HepG2 (cell line): ENCODE data around the gene IGHMBP2. TPM values are rescaled to one million over a fixed set of nuclear protein-coding genes. Genes with fewer than 3 reads are reported as not detected.

Experiments
- ATAC-seq: fragments of 200-7000 bp; cut with Tn5 transposase; 3 replicates; pipeline ENCODE4 v1.9.1; 2020; ENCODE audit warnings: mild to moderate bottlenecking, moderate library complexity
- BruUV-seq: library from RNA; stranded (reverse); fragments of 400-500 nt; replicated peaks from 2 replicates; lab custom pipeline; 2021; lab: Mats Ljungman, UMichigan
- CTCF ChIA-PET: fragments of 300-600 bp; formaldehyde crosslinking; extraction: SDS; loops from one replicate; lab custom pipeline; 2021; ENCODE audit warnings: low total read pairs, inconsistent platforms, low intra/inter-chr PET ratio; lab: Yijun Ruan, JAX
- POLR2A ChIA-PET: fragments of 350-600 bp; sonication (Branson Sonifier 250); formaldehyde crosslinking; loops from one replicate; lab custom pipeline; 2020; ENCODE audit warnings: antibody characterized with exemption, inconsistent platforms; lab: Yijun Ruan, JAX
- DNase-seq: peaks from one replicate; pipeline ENCODE4 v3.0.0-alpha.2; 2015; ENCODE audit warnings: low spot score
- FAIRE-seq: peaks from 3 replicates; lab custom pipeline; 2011; peaks lifted over from hg19 to GRCh38; lab: Jason Lieb, UNC
- H2AFZ ChIP-seq: one replicate; pipeline ENCODE4 v1.6.1; 2011; ENCODE audit warnings: low read length, inconsistent platforms
- H3K27ac ChIP-seq: fragments of 300-600 bp; 3 replicates; pipeline ENCODE4 v1.8.0; 2011; ENCODE audit warnings: mixed run types, mild to moderate bottlenecking, mixed read lengths, low read length, inconsistent platforms; ENCODE audit not compliant: insufficient read depth; ENCODE audit errors: extremely low read length
- H3K27me3 ChIP-seq, 2 experiments: fragments of 200-600 bp in 1 of 2; 2 replicates in 1 of 2; 3 replicates in 1 of 2; pipeline versions ENCODE4 v1.6.0 to v1.8.0; 2011; ENCODE audit warnings: low read length in 2 of 2, mild to moderate bottlenecking in 2 of 2, moderate library complexity in 2 of 2, inconsistent platforms in 1 of 2; ENCODE audit not compliant: insufficient read depth in 2 of 2, control insufficient read depth in 1 of 2
- H3K36me3 ChIP-seq, 2 experiments: fragments of 200-600 bp in 1 of 2; replicated peaks in 1 of 2; 2 replicates in 1 of 2; 3 replicates in 1 of 2; pipeline versions ENCODE4 v1.5.1 to v1.8.0; 2011; ENCODE audit warnings: low read length in 2 of 2, inconsistent platforms in 1 of 2; ENCODE audit not compliant: insufficient read depth in 2 of 2, control insufficient read depth in 1 of 2
- H3K4me1 ChIP-seq: 2 replicates; pipeline ENCODE4 v1.5.1; 2012; ENCODE audit warnings: low read length, inconsistent platforms; ENCODE audit not compliant: insufficient read depth
- H3K4me2 ChIP-seq: 2 replicates; pipeline ENCODE4 v1.6.0; 2011; ENCODE audit warnings: low read depth, low read length, inconsistent platforms
- H3K4me3 ChIP-seq, 3 experiments: fragments of 200-600 bp in 1 of 3; sonication (generic), shearing (Covaris generic) in 1 of 3; replicated peaks in 1 of 3; 2 replicates each; pipeline ENCODE4 v1.5.1; 2011 to 2016; ENCODE audit warnings: low read length in 3 of 3, inconsistent platforms in 2 of 3, low read depth in 2 of 3, mild to moderate bottlenecking in 2 of 3, control low read depth in 1 of 3, mixed read lengths in 1 of 3; ENCODE audit not compliant: insufficient read depth in 1 of 3
- H3K79me2 ChIP-seq: one replicate; pipeline ENCODE4 v1.6.1; 2011; ENCODE audit warnings: low read length, inconsistent platforms; ENCODE audit not compliant: insufficient read depth
- H3K9ac ChIP-seq: 2 replicates; pipeline ENCODE4 v1.6.0; 2011; ENCODE audit warnings: mild to moderate bottlenecking, low read depth, low read length, inconsistent platforms; ENCODE audit not compliant: insufficient read depth
- H3K9me3 ChIP-seq: 2 replicates; pipeline ENCODE4 v1.5.1; 2012; ENCODE audit warnings: mild to moderate bottlenecking, low read length
- H4K20me1 ChIP-seq: 2 replicates; pipeline ENCODE4 v1.6.0; 2011; ENCODE audit warnings: inconsistent platforms, mild to moderate bottlenecking, low read length, moderate library complexity; ENCODE audit not compliant: insufficient read depth
- AGO2 ChIP-seq: fragments of 200-400 bp; formaldehyde crosslinking; optimal IDR thresholded peaks from 2 replicates; pipeline ENCODE3; 2017; ENCODE audit warnings: mild to moderate bottlenecking, low read depth, low read length, moderate library complexity
- WGBS: methylation state at CpG from one replicate; pipeline ENCODE4 v1.1.6; 2017; ENCODE audit warnings: low lambda C conversion rate; 5-methylcytosine and 5-hydroxymethylcytosine counted together
- in situ Hi-C: cut with HindIII; loops from 2 replicates; pipeline ENCODE4 v1.10.0; 2017; ENCODE audit warnings: low pct_unique_long_range_greater_than_20kb; ENCODE audit not compliant: extremely low pct_ligation_motif_present
- intact Hi-C: fragments of 100-400 bp; cut with micrococcal nuclease; formaldehyde crosslinking; loops from one replicate; pipeline ENCODE4 v1.10.0; 2022; ENCODE audit not compliant: unreplicated experiment
- polyA plus RNA-seq, 8 experiments: library from polyadenylated mRNA; depleted of rRNA in 3 of 8; stranded (reverse) in 7 of 8; unstranded in 1 of 8; fragments of >200 nt; fragmentation: Illumina TruSeq in 4 of 8; extraction: Trizol in 4 of 8; gene quantifications; 2 replicates each; pipeline versions ENCODE4 v1.2.1 to v1.2.3, GENCODE V29; 2011 to 2016; ENCODE audit warnings: low read depth in 4 of 8, missing spikeins in 1 of 8, mixed read lengths in 1 of 8; ENCODE audit not compliant: insufficient read depth in 1 of 8
- total RNA-seq, 5 experiments: library from RNA; depleted of rRNA; stranded (reverse); fragments of >200 nt; fragmentation: Illumina TruSeq; extraction: Trizol; gene quantifications; 2 replicates each; pipeline ENCODE4 v1.2.3, GENCODE V29; 2016; ENCODE audit warnings: low read depth in 1 of 5
- TF ChIP-seq, protein P1 (sequence below): sonication (generic); formaldehyde crosslinking; IDR thresholded peaks from 2 replicates; pipeline ENCODE4 v1.4.0; 2020; ENCODE audit warnings: mild to moderate bottlenecking, missing genetic modification reagents

Gene IGHMBP2
- total and polyA plus RNA-seq, 2 of the 13 experiments (the other 11 are each of a cell fraction or from before 2014, with no cell fraction given) = 8.9 to 9.9 TPM

DNA sequence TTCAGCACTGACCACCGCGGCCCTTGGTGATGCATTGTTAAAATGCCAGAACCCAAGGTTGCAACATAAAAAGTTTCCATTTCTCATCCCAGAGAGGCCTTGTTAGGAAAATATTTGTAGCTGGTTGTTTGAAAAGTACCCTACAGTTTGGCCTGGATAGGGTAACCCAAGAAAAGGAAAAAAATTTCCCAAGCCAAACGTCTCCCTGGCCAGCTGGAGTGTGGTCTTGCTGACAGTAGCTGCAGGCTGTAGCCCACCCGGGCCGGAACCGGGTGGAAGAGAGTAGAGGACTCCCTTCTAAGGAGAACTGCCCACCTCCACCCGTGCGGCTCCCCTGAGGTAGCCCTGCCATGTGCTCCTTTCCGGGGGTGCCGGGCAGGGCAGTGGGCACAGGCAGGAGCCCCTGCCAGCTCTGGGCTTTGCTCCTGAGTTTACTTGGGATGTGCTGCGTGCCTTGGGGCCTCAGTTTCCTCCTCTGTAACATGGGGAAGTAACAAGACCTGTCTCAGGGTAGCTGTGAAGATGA is 38.5 kb downstream of the IGHMBP2 start:
- no peaks in the 10 kb centered on the region for H3K79me2 ChIP-seq
- no peak overlapping the region for H3K4me3 ChIP-seq
- intact Hi-C loops (no loop called here), in situ Hi-C loops (no loop called here)
- H3K27me3 ChIP-seq = no peaks in the 10 kb centered on the region
- peaks cover 8 to 11% of the 10 kb centered on the region in 2 experiments; a peak in 4 of 5 replicates for H3K36me3 ChIP-seq
- H3K9me3 ChIP-seq = no peaks in the 10 kb centered on the region
- CTCF ChIA-PET = no interaction called here
- no peaks in the 10 kb centered on the region for H4K20me1 ChIP-seq
- POLR2A ChIA-PET = interaction anchor here (0.6 kb wide), 1 partner anchor 23 kb away, joined by 3 read pairs; no protein-coding TSS in a partner anchor
- TF ChIP-seq, protein P1, sequence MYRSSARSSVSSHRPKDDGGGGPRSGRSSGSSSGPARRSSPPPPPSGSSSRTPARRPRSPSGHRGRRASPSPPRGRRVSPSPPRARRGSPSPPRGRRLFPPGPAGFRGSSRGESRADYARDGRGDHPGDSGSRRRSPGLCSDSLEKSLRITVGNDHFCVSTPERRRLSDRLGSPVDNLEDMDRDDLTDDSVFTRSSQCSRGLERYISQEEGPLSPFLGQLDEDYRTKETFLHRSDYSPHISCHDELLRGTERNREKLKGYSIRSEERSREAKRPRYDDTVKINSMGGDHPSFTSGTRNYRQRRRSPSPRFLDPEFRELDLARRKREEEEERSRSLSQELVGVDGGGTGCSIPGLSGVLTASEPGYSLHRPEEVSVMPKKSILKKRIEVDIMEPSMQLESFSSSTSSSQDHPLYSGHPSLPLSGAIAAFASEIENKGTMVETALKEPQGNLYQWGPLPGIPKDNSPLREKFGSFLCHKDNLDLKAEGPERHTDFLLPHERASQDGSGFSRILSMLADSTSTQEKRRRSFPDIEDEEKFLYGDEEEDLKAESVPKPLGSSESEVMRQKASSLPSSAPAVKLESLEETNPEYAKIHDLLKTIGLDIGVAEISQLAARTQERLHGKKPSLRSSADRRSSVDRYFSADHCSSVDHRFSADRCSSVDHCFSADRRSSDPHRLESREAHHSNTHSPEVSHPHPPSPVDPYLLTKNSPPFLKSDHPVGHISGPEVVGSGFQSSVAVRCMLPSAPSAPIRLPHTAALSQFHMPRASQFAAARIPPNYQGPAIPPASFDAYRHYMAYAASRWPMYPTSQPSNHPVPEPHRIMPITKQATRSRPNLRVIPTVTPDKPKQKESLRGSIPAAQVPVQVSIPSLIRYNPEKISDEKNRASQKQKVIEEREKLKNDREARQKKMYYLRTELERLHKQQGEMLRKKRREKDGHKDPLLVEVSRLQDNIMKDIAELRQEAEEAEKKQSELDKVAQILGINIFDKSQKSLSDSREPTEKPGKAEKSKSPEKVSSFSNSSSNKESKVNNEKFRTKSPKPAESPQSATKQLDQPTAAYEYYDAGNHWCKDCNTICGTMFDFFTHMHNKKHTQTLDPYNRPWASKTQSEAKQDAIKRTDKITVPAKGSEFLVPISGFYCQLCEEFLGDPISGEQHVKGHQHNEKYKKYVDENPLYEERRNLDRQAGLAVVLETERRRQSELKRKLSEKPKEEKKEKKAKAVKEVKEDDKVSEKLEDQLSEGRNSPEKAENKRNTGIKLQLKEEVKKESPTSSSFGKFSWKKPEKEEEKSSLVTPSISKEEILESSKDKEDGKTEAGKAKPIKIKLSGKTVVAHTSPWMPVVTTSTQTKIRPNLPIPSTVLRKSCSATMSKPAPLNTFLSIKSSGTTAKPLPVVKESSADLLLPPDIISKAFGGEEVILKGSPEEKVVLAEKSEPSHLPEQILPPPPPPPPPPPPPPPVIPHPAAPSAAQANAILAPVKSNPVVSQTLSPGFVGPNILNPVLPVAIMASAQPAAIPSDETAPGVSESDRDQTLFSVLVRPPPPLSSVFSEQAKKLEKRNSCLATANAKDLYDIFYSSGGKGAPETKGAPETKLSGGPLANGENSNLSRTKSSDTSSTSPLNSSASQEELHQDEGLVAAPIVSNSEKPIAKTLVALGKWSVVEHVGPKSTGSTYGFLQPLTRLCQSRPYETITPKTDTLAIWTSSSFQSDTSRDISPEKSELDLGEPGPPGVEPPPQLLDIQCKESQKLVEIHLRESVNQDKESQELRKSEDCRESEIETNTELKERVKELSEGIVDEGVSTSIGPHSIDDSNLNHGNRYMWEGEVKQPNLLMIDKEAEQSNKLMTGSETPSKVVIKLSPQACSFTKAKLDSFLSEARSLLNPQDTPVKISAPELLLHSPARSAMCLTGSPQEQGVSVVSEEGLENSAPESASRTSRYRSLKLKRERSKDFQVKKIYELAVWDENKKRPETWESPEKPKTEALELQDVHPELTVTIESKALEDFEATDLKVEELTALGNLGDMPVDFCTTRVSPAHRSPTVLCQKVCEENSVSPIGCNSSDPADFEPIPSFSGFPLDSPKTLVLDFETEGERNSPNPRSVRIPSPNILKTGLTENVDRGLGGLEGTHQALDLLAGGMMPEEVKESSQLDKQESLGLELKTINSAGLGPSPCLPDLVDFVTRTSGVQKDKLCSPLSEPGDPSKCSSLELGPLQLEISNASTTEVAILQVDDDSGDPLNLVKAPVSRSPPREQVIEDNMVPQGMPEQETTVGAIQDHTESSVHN = no peak
- TF ChIP-seq AGO2 = peak; percentile 28
- no peaks in the 10 kb centered on the region for H3K4me1 ChIP-seq
- 89% methylated on average over 8 of the region's 11 CpGs for WGBS
- DNase-seq = no peak
- FAIRE-seq = no peak
- H3K27ac ChIP-seq = no peak overlapping the region
- no peak for ATAC-seq
- H3K9ac ChIP-seq = no peak overlapping the region
- no peak overlapping the region for H2AFZ ChIP-seq
- no TSS peak for BruUV-seq
- no peak overlapping the region for H3K4me2 ChIP-seq
